Measurements from ENCODE around the gene HOXA6.
A peak's percentile ranks its signal among the peaks of the same experiment; 100 is the strongest.

Gene HOXA6

GRCh38 chr7:27137640-27138315 is 9.8 kb downstream of the HOXA6 start:
- DNase-seq = no peak

- DNase-seq = no peak
Measured at GRCh38 chr7:27134392-27134791, 13.2 kb downstream of the HOXA6 start.

GRCh38 chr7:27133409-27134231 is 14.0 kb downstream of the HOXA6 start:
- no peak for DNase-seq

- DNase-seq = no peak
Measured at GRCh38 chr7:27132978-27133377, 14.6 kb downstream of the HOXA6 start.

- DNase-seq = no peak
Measured at GRCh38 chr7:27132214-27132613, 15.4 kb downstream of the HOXA6 start.

GRCh38 chr7:27131390-27131819 is 16.2 kb downstream of the HOXA6 start:
- no peak for DNase-seq

- DNase-seq = peak; percentile 76
Measured at GRCh38 chr7:27130540-27131389, 16.8 kb downstream of the HOXA6 start, which contains the start of gene HOXA4. Gene HOXA4, minus strand, starts transcription at chr7:27130757. Its CDS starts 24 bp downstream, at chr7:27130733.

- DNase-seq = no peak
Measured at GRCh38 chr7:27129729-27130539, 17.6 kb downstream of the HOXA6 start.

GRCh38 chr7:27128776-27129728 is 18.5 kb downstream of the HOXA6 start:
- no peak for DNase-seq

- DNase-seq = no peak
Measured at GRCh38 chr7:27128034-27128433, 19.5 kb downstream of the HOXA6 start.

GRCh38 chr7:27126596-27127327 is 20.8 kb downstream of the HOXA6 start:
- DNase-seq = no peak

GRCh38 chr7:27125986-27126394 is 21.6 kb downstream of the HOXA6 start:
- no peak for DNase-seq

- no peak for DNase-seq
Measured at GRCh38 chr7:27124902-27125689, 22.5 kb downstream of the HOXA6 start.

- no peak for DNase-seq
Measured at GRCh38 chr7:27124096-27124901, 23.3 kb downstream of the HOXA6 start.

GRCh38 chr7:27123477-27124053 is 24.0 kb downstream of the HOXA6 start:
- DNase-seq = no peak

- no peak for DNase-seq
Measured at GRCh38 chr7:27123007-27123476, 24.5 kb downstream of the HOXA6 start.

- no peak for DNase-seq
Measured at GRCh38 chr7:27122077-27122910, 25.3 kb downstream of the HOXA6 start.

Measured in stimulated activated CD4-positive, alpha-beta T cell treated with anti-CD3 and anti-CD28 coated beads, Interleukin-4, amount 100 ng/mL, for 1 hour (primary cell).